Liver (tissue), 9 donors: ENCODE results near the gene NRIP1. TPM values are rescaled to one million over a fixed set of nuclear protein-coding genes. Genes with fewer than 3 reads are reported as not detected.

Experiments
- DNase-seq: peaks from one replicate; pipeline ENCODE4 v3.0.0-alpha.2; 2017; ENCODE audit warnings: low spot score
- H3K27ac ChIP-seq, 2 donors: one replicate each; pipeline ENCODE4 v1.7.0; 2013; ENCODE audit warnings: inconsistent platforms in 2 of 2, low read length in 2 of 2, control low read depth in 1 of 2, low read depth in 1 of 2, mild to moderate bottlenecking in 1 of 2
- H3K27me3 ChIP-seq, 4 donors: one replicate each; pipeline versions ENCODE4 v1.6.1 to v1.7.0; 2013; ENCODE audit warnings: low read length in 3 of 4, inconsistent platforms in 1 of 4, mild to moderate bottlenecking in 1 of 4, moderate library complexity in 1 of 4; ENCODE audit not compliant: control insufficient read depth in 4 of 4, insufficient read depth in 4 of 4
- H3K36me3 ChIP-seq, 4 donors: one replicate each; pipeline versions ENCODE4 v1.6.1 to v1.7.0; 2013; ENCODE audit warnings: low read length in 3 of 4, mild to moderate bottlenecking in 3 of 4, low read depth in 1 of 4, moderate library complexity in 1 of 4; ENCODE audit not compliant: control insufficient read depth in 4 of 4, insufficient read depth in 3 of 4
- H3K4me1 ChIP-seq, 4 donors: one replicate each; pipeline versions ENCODE4 v1.6.1 to v1.7.0; 2013; ENCODE audit warnings: low read length in 3 of 4, mild to moderate bottlenecking in 3 of 4, moderate library complexity in 1 of 4; ENCODE audit not compliant: control insufficient read depth in 4 of 4, insufficient read depth in 4 of 4
- H3K4me3 ChIP-seq, 3 donors: one replicate each; pipeline versions ENCODE4 v1.6.1 to v1.7.0; 2013; ENCODE audit warnings: low read length in 3 of 3, control low read depth in 1 of 3, low read depth in 1 of 3, mild to moderate bottlenecking in 1 of 3
- H3K9ac ChIP-seq, 2 donors: one replicate each; pipeline ENCODE4 v1.7.0; 2013; ENCODE audit warnings: low read length in 2 of 2, mild to moderate bottlenecking in 2 of 2, moderate library complexity in 2 of 2, control low read depth in 1 of 2, low read depth in 1 of 2
- H3K9me3 ChIP-seq, 4 donors: one replicate each; pipeline versions ENCODE4 v1.6.1 to v1.7.0; 2013; ENCODE audit warnings: low read length in 3 of 4; ENCODE audit not compliant: control insufficient read depth in 4 of 4
- EGR1 ChIP-seq, 2 donors: IDR thresholded peaks; 2 replicates each; pipeline ENCODE4 v1.6.1; 2016 to 2018; ENCODE audit warnings: antibody characterized with exemption in 2 of 2, low read depth in 2 of 2
- FOXA1 ChIP-seq: IDR thresholded peaks from 2 replicates; pipeline ENCODE4 v1.6.1; 2016; ENCODE audit warnings: antibody characterized with exemption
- GABPA ChIP-seq, 2 donors: IDR thresholded peaks in 1 of 2; conservative IDR thresholded peaks in 1 of 2; 2 replicates each; pipeline ENCODE4 v1.6.1; 2016; ENCODE audit warnings: antibody characterized with exemption in 2 of 2, mild to moderate bottlenecking in 1 of 2, moderate library complexity in 1 of 2
- HNF4A ChIP-seq, 2 donors: conservative IDR thresholded peaks; 2 replicates each; pipeline ENCODE4 v1.6.1; 2016; ENCODE audit warnings: antibody characterized with exemption in 2 of 2, mild to moderate bottlenecking in 2 of 2
- HNF4G ChIP-seq: IDR thresholded peaks from 2 replicates; pipeline ENCODE4 v1.6.1; 2016; ENCODE audit warnings: antibody characterized with exemption
- WGBS: extraction: QIAGEN DNeasy Blood & Tissue Kit; methylation state at CpG from one replicate; pipeline ENCODE4 v1.1.7; 2013; 5-methylcytosine and 5-hydroxymethylcytosine counted together
- polyA plus RNA-seq, 2 donors: library from polyadenylated mRNA; stranded (reverse) in 1 of 2; unstranded in 1 of 2; fragments of 200-250 nt in 1 of 2; fragments of >200 nt in 1 of 2; fragmentation: Nextera tagmentation in 1 of 2; extraction: Ambion mirVana in 1 of 2; gene quantifications; one replicate each; pipeline versions ENCODE4 v1.2.1 to v1.2.3, GENCODE V29; 2013 to 2015
- total RNA-seq, 2 donors: library from RNA; depleted of rRNA; stranded (reverse); fragments of >200 nt; gene quantifications; one replicate each; pipeline ENCODE4 v1.2.3, GENCODE V29; 2014
- TF ChIP-seq, protein P1 (sequence below): fragments of 150-350 bp; IDR thresholded peaks from 2 replicates; pipeline ENCODE4 v1.5.1; 2017; ENCODE audit warnings: improper control_type of control experiment, low read depth, low read length; ENCODE audit not compliant: missing input control
- TF ChIP-seq, protein P2 (sequence below): IDR thresholded peaks from 2 replicates; pipeline ENCODE4 v1.6.1; 2016; ENCODE audit warnings: antibody characterized with exemption
- TF ChIP-seq, protein P3 (sequence below): IDR thresholded peaks from 2 replicates; pipeline ENCODE4 v1.6.1; 2016; ENCODE audit warnings: antibody characterized with exemption, mild to moderate bottlenecking
- TF ChIP-seq, protein P4 (sequence below): IDR thresholded peaks from 2 replicates; pipeline ENCODE4 v1.6.1; 2016; ENCODE audit warnings: antibody characterized with exemption
- donor health status: healthy.
- donor health status: healthy.
- donor health status: healthy.
- donor health status: healthy.
- donor health status: healthy.

Gene NRIP1
- total and polyA plus RNA-seq, 4 donors, result 3.8 to 28.4 (median 12.6) TPM

DNA sequence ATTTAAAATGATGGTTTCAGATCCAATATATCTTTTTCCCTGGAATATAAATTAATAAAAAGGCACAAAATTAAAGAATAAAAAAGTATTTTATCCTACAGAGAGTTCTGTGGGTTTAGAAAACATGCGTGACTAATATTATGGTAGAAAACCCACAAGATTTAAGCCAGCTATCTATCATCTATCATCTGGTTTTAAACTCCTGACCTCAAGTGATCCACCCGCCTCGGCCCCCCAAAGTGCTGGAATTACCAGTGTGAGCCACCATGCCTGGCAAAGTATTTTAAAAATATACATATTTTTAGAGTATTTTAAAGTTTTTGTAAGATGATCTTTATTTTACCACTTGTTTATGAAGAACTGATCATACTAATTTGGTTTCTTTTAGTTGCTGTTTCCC is 79.5 kb downstream of the NRIP1 start:
- TF ChIP-seq, protein P1, sequence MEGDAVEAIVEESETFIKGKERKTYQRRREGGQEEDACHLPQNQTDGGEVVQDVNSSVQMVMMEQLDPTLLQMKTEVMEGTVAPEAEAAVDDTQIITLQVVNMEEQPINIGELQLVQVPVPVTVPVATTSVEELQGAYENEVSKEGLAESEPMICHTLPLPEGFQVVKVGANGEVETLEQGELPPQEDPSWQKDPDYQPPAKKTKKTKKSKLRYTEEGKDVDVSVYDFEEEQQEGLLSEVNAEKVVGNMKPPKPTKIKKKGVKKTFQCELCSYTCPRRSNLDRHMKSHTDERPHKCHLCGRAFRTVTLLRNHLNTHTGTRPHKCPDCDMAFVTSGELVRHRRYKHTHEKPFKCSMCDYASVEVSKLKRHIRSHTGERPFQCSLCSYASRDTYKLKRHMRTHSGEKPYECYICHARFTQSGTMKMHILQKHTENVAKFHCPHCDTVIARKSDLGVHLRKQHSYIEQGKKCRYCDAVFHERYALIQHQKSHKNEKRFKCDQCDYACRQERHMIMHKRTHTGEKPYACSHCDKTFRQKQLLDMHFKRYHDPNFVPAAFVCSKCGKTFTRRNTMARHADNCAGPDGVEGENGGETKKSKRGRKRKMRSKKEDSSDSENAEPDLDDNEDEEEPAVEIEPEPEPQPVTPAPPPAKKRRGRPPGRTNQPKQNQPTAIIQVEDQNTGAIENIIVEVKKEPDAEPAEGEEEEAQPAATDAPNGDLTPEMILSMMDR, result no peak
- TF ChIP-seq HNF4A (conservative IDR thresholded peaks at IDR 0.05) (no peak), EGR1 (IDR thresholded peaks at IDR 0.05; ENCODE audit: low read depth in 2 of 2) (no peak), FOXA1 (no peak), HNF4G (no peak)
- TF ChIP-seq, protein P2, sequence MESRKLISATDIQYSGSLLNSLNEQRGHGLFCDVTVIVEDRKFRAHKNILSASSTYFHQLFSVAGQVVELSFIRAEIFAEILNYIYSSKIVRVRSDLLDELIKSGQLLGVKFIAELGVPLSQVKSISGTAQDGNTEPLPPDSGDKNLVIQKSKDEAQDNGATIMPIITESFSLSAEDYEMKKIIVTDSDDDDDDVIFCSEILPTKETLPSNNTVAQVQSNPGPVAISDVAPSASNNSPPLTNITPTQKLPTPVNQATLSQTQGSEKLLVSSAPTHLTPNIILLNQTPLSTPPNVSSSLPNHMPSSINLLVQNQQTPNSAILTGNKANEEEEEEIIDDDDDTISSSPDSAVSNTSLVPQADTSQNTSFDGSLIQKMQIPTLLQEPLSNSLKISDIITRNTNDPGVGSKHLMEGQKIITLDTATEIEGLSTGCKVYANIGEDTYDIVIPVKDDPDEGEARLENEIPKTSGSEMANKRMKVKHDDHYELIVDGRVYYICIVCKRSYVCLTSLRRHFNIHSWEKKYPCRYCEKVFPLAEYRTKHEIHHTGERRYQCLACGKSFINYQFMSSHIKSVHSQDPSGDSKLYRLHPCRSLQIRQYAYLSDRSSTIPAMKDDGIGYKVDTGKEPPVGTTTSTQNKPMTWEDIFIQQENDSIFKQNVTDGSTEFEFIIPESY, result no peak
- TF ChIP-seq, protein P3, sequence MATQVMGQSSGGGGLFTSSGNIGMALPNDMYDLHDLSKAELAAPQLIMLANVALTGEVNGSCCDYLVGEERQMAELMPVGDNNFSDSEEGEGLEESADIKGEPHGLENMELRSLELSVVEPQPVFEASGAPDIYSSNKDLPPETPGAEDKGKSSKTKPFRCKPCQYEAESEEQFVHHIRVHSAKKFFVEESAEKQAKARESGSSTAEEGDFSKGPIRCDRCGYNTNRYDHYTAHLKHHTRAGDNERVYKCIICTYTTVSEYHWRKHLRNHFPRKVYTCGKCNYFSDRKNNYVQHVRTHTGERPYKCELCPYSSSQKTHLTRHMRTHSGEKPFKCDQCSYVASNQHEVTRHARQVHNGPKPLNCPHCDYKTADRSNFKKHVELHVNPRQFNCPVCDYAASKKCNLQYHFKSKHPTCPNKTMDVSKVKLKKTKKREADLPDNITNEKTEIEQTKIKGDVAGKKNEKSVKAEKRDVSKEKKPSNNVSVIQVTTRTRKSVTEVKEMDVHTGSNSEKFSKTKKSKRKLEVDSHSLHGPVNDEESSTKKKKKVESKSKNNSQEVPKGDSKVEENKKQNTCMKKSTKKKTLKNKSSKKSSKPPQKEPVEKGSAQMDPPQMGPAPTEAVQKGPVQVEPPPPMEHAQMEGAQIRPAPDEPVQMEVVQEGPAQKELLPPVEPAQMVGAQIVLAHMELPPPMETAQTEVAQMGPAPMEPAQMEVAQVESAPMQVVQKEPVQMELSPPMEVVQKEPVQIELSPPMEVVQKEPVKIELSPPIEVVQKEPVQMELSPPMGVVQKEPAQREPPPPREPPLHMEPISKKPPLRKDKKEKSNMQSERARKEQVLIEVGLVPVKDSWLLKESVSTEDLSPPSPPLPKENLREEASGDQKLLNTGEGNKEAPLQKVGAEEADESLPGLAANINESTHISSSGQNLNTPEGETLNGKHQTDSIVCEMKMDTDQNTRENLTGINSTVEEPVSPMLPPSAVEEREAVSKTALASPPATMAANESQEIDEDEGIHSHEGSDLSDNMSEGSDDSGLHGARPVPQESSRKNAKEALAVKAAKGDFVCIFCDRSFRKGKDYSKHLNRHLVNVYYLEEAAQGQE, result no peak
- TF ChIP-seq, protein P4, sequence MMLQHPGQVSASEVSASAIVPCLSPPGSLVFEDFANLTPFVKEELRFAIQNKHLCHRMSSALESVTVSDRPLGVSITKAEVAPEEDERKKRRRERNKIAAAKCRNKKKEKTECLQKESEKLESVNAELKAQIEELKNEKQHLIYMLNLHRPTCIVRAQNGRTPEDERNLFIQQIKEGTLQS, result no peak
- Histone ChIP-seq H3K27me3 (no peaks in the 10 kb centered on the region), H3K4me3 (no peak overlapping the region), H3K4me1 (no peaks in the 10 kb centered on the region), H3K9ac (no peak overlapping the region), H3K36me3 (peaks cover 0 to 2% (median 1%) of the 10 kb centered on the region in 4 donors), H3K9me3 (no peaks in the 10 kb centered on the region), H3K27ac (no peak overlapping the region)
- DNase-seq, result no peak
- 95% methylated on average over 3 of the region's 3 CpGs for WGBS

DNA sequence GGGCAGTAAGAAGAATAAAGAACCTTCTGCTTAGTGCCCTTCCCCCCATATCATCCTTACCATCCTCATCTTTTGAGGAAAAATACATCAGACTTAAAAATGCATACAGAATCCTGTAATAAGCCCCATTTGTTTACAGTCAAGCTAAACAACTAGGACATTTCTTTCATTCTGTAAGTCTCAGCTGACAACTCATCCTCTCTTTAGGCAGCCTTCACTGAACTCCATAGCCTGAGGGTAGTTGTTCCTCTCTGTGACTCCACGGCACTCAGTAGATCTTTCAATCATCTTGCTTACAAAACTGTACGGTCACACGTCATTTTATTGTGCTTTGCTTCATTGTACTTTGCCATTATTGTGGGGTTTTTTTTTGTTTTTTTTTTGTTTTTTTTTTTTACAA is 82.5 kb downstream of the NRIP1 start:
- no peak for DNase-seq
- TF ChIP-seq, protein P2, result no peak
- TF ChIP-seq EGR1 (IDR thresholded peaks at IDR 0.05; ENCODE audit: low read depth in 2 of 2) (no peak), GABPA (IDR thresholded peaks at IDR 0.05 in 1 of 2, conservative IDR thresholded peaks at IDR 0.05 in 1 of 2) (no peak)
- TF ChIP-seq, protein P3, result no peak
- TF ChIP-seq, protein P4, result no peak
- peaks cover 0 to 2% (median 0%) of the 10 kb centered on the region in 4 donors for H3K36me3 ChIP-seq
- no peaks in the 10 kb centered on the region for H3K9me3 ChIP-seq
- no peak overlapping the region for H3K27ac ChIP-seq
- H3K9ac ChIP-seq, result no peak overlapping the region
- H3K4me1 ChIP-seq, result peaks cover 0 to 2% (median 1%) of the 10 kb centered on the region in 4 donors
- no peak overlapping the region for H3K4me3 ChIP-seq
- no peaks in the 10 kb centered on the region for H3K27me3 ChIP-seq
- 62% methylated on average over 3 of the region's 3 CpGs for WGBS
